Eye (tissue), 1 donor: ENCODE results near the gene RLF.

Experiments used
- DNase-seq: peaks from one replicate; pipeline ENCODE4 v3.0.0-alpha.2; 2015

Gene RLF

GRCh38 chr1:40272653-40273213 is 111.5 kb downstream of the RLF start:
- DNase-seq: no peak

DNA sequence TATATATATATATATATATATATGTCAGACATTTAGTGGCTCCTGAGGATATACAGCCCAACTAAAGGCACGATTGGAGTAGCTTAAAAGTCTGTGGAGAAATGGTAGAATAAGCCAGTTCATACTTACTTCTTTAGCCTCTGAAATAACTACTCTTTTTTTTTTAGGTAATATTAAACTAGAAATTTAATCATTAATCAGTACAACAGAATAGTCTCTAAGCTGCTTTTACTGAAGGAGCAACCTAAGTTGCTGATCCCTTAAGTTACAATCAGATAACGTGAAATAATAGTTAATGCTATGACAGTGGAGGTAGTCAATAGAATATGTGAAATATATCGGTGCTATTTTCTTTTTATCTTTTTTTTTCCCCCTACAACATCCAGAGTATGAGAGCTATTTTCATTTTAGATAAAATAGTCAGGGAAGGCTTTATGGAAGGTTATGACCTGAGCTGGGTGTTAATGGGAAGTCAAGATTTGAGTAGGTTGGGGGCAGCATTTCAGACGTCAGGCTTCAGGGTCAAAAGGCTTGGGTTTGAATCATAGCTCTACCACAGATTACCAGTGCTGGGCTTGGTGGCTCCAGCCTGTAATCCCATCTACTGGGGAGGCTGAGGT is 112.5 kb downstream of the RLF start:
- no peak for DNase-seq

DNA sequence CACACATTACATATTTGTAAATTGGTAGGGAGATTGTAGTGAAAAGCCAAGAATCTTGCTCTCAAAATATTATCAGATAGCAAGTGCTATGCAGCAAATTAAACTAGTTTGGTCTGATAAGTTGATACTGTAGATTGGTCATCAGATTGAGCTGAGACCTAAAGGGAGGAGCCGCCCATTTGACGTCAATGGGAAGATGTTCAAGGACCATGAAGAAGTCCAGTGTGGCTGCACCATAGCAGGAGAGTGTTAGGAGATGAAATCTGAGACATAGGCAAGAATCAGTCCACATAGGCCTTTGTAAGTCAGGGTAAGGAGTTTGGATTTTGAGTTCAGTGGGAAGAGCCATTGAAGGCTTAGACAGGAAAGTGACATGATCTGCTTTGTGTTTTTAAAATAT is 113.1 kb downstream of the RLF start:
- no peak for DNase-seq

DNA sequence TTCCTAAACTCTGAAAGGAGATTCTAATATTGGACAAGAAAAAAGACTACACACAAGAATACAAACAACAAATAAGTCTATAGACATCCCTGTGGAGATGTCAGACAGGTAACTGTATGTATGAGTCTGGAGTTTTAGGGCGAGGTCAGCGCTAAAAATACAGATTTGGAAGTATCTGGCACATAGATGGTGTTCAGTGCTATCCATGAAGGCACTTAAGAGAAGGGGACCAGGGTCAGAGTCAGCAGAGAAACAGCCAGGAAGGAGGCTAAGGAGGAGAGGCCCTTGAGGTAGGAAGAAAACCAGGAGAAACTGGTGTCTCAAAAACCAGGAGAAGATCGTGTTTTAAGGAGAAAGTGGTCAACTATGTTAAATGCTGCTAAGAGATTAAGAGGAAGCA is 114.9 kb downstream of the RLF start:
- no peak for DNase-seq

DNA sequence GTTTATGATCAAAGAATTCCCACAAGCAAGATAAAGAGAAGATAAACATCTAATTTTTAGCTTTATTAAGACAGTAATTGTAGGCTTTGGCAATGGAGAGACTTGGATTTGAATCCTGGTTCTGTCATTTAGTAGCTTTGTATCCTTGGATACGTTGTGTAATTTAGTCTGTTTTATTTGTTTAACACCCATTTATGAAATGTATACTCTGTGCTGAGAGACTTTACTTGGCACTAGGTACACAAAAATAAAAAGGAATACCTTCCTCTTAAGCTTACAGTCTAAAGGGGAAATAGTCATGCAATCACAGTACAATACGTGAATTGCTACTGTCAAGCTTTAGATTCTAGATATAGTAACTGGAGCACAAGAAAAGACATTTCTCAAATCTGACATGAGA is 120.7 kb downstream of the RLF start:
- no peak for DNase-seq
